Naive thymus-derived CD4-positive, alpha-beta T cell (primary cell): Measurements from ENCODE around the gene OR9G1. TPM values are rescaled to one million over a fixed set of nuclear protein-coding genes. Genes with fewer than 3 reads are reported as not detected.

ENCODE experiments used
- ATAC-seq: fragments of 150-1000 bp; cut with Tn5 transposase; 2 replicates; pipeline ENCODE4 v1.10.0; 2021; ENCODE audit warnings: mild to moderate bottlenecking, moderate library complexity
- CTCF ChIA-PET: fragments of 350-600 bp; sonication (Branson Sonifier 250); formaldehyde crosslinking; loops from one replicate; lab custom pipeline; 2021; ENCODE audit warnings: antibody characterized with exemption; lab: Charles Lee
- POLR2A ChIA-PET: fragments of 350-600 bp; sonication (Branson Sonifier 250); formaldehyde crosslinking; loops from one replicate; lab custom pipeline; 2021; ENCODE audit warnings: antibody characterized with exemption, inconsistent platforms; lab: Charles Lee
- DNase-seq, 9 donors: peaks; one replicate each; pipeline versions ENCODE4 v3.0.0 to v3.0.0-alpha.2; 2020 to 2022; ENCODE audit warnings: mixed read lengths in 1 of 9
- H3K27ac ChIP-seq: one replicate; pipeline ENCODE4 v1.7.0; 2013; ENCODE audit warnings: mild to moderate bottlenecking, low read depth, low read length, moderate library complexity
- H3K27me3 ChIP-seq, 2 donors: one replicate each; pipeline ENCODE4 v1.7.0; 2013; ENCODE audit warnings: low read length in 2 of 2, mild to moderate bottlenecking in 2 of 2, moderate library complexity in 2 of 2; ENCODE audit not compliant: control insufficient read depth in 2 of 2, insufficient read depth in 2 of 2
- H3K36me3 ChIP-seq, 3 experiments: 1 replicate in 2 of 3; 2 replicates in 1 of 3; pipeline ENCODE4 v1.7.0; 2013; ENCODE audit warnings: low read length in 3 of 3, mild to moderate bottlenecking in 3 of 3, moderate library complexity in 1 of 3; ENCODE audit not compliant: insufficient read depth in 3 of 3, control insufficient read depth in 2 of 3
- H3K4me1 ChIP-seq, 2 donors: one replicate each; pipeline ENCODE4 v1.7.0; 2013; ENCODE audit warnings: low read length in 2 of 2, mild to moderate bottlenecking in 2 of 2, moderate library complexity in 1 of 2; ENCODE audit not compliant: control insufficient read depth in 2 of 2, insufficient read depth in 2 of 2
- H3K4me3 ChIP-seq: 2 replicates; pipeline ENCODE4 v1.7.0; 2013; ENCODE audit warnings: mild to moderate bottlenecking, low read length
- H3K9me3 ChIP-seq, 3 experiments: 1 replicate in 2 of 3; 2 replicates in 1 of 3; pipeline ENCODE4 v1.7.0; 2013; ENCODE audit warnings: low read length in 3 of 3; ENCODE audit not compliant: control insufficient read depth in 2 of 3
- H3K27ac Mint-ChIP-seq, 9 donors: one replicate each; pipeline ENCODE4 v1.8.0; 2020 to 2022; ENCODE audit warnings: mixed read lengths in 9 of 9, mild to moderate bottlenecking in 8 of 9, moderate library complexity in 5 of 9, inconsistent platforms in 2 of 9
- H3K27me3 Mint-ChIP-seq, 5 donors: one replicate each; pipeline ENCODE4 v1.8.0; 2021 to 2022; ENCODE audit warnings: mixed read lengths in 5 of 5, mild to moderate bottlenecking in 1 of 5
- H3K36me3 Mint-ChIP-seq, 5 donors: one replicate each; pipeline ENCODE4 v1.8.0; 2020 to 2022; ENCODE audit warnings: mixed read lengths in 5 of 5, mild to moderate bottlenecking in 3 of 5, inconsistent platforms in 1 of 5
- H3K4me1 Mint-ChIP-seq, 7 donors: one replicate each; pipeline ENCODE4 v1.8.0; 2020 to 2022; ENCODE audit warnings: mixed read lengths in 7 of 7, mild to moderate bottlenecking in 3 of 7, inconsistent platforms in 1 of 7
- H3K4me3 Mint-ChIP-seq, 10 donors: one replicate each; pipeline ENCODE4 v1.8.0; 2020 to 2022; ENCODE audit warnings: mild to moderate bottlenecking in 10 of 10, mixed read lengths in 10 of 10, moderate library complexity in 6 of 10, inconsistent platforms in 2 of 10
- H3K9me3 Mint-ChIP-seq, 11 donors: one replicate each; pipeline ENCODE4 v1.8.0; 2020 to 2022; ENCODE audit warnings: mixed read lengths in 11 of 11, mild to moderate bottlenecking in 4 of 11, inconsistent platforms in 1 of 11, moderate library complexity in 1 of 11
- intact Hi-C, 2 donors: fragments of 100-400 bp; cut with micrococcal nuclease; formaldehyde crosslinking; loops; one replicate each; pipeline ENCODE4 v1.15.1; 2023
- polyA plus RNA-seq, 2 donors: library from polyadenylated mRNA; unstranded; fragments of 300-500 nt; fragmentation: Illumina TruSeq; gene quantifications; one replicate each; pipeline ENCODE4 v1.2.3, GENCODE V29; 2021
- total RNA-seq, 6 experiments: library from RNA in 5 of 6; stranded (reverse) in 5 of 6; gene quantifications; 1 replicate in 5 of 6; 2 replicates in 1 of 6; pipeline ENCODE4 v1.2.3 and lab custom pipeline; 2021 to 2026

OR9G1 gene
- total and polyA plus RNA-seq, 7 experiments from 2014 or later, result not detected

GRCh38 chr11:56720513-56720912 is 21.6 kb downstream of the OR9G1 start:
- ChIA-PET CTCF (interaction anchor here (0.6 kb wide), 1 partner anchor 1371 kb away, joined by 4 read pairs; no protein-coding TSS in a partner anchor), POLR2A (no interaction called here)
- H3K36me3 ChIP-seq, result no peaks in the 10 kb centered on the region
- no peak overlapping the region for H3K4me3 ChIP-seq
- ATAC-seq (no peak), DNase-seq (no peak)
- Mint-ChIP-seq H3K27me3 (no peaks in the 10 kb centered on the region), H3K36me3 (no peaks in the 10 kb centered on the region), H3K4me3 (no peak overlapping the region), H3K4me1 (no peaks in the 10 kb centered on the region), H3K27ac (no peak overlapping the region), H3K9me3 (peaks cover 0 to 15% (median 8%) of the 10 kb centered on the region in 11 donors)
- H3K4me1 ChIP-seq, result no peaks in the 10 kb centered on the region
- no peaks in the 10 kb centered on the region for H3K27me3 ChIP-seq
- no peaks in the 10 kb centered on the region for H3K9me3 ChIP-seq
- H3K27ac ChIP-seq, result no peak overlapping the region
- intact Hi-C loops, result no loop called here

DNA sequence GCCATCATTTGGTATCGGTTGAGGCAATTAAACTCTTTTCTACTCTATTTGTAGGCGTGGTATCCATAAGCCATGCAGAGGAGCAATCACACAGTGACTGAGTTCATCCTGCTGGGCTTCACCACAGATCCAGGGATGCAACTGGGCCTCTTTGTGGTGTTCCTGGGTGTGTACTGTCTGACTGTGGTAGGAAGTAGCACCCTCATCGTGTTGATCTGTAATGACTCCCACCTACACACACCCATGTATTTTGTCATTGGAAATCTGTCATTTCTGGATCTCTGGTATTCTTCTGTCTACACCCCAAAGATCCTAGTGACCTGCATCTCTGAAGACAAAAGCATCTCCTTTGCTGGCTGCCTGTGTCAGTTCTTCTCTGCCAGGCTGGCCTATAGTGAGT is 41.2 kb downstream of the OR9G1 start:
- intact Hi-C loops, result loop anchor here in 1 of 2 donors (10.0 kb wide), 1 partner anchor 115 kb away; no protein-coding TSS in a partner anchor
- no peak for DNase-seq

DNA sequence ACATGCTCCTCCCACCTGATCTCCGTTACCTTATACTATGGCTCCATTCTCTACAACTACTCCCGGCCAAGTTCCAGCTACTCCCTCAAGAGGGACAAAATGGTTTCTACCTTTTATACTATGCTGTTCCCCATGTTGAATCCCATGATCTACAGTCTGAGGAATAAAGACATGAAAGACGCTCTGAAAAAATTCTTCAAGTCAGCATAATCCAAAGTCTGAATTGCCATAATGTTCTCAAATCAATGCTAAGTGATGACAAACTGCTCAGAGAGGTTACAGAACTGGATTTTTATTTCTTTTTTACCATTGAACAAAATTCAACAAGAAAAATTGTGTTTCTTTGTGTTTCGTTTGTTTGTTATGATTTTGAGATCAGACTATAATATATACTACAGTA is 42.0 kb downstream of the OR9G1 start:
- Histone ChIP-seq H3K27me3 (no peaks in the 10 kb centered on the region), H3K36me3 (no peaks in the 10 kb centered on the region), H3K4me3 (no peak overlapping the region), H3K9me3 (no peaks in the 10 kb centered on the region), H3K27ac (no peak overlapping the region), H3K4me1 (no peaks in the 10 kb centered on the region)
- intact Hi-C loops, result loop anchor here in 1 of 2 donors (10.0 kb wide), 1 partner anchor 116 kb away; no protein-coding TSS in a partner anchor
- Mint-ChIP-seq H3K27me3 (peaks cover 0 to 5% (median 0%) of the 10 kb centered on the region in 5 donors), H3K4me1 (no peaks in the 10 kb centered on the region), H3K4me3 (no peak overlapping the region), H3K36me3 (no peaks in the 10 kb centered on the region), H3K27ac (no peak overlapping the region), H3K9me3 (peaks cover 0 to 12% (median 6%) of the 10 kb centered on the region in 11 donors)
- no peak for ATAC-seq
- no peak for DNase-seq
- ChIA-PET POLR2A (no interaction called here), CTCF (no interaction called here)

More for the DNA sequence above, 41.2 kb downstream of the OR9G1 start:
- CTCF ChIA-PET, result no interaction called here
- no peaks in the 10 kb centered on the region for H3K36me3 Mint-ChIP-seq
- no peaks in the 10 kb centered on the region for H3K27me3 ChIP-seq
- H3K27ac ChIP-seq, result no peak overlapping the region
- no peaks in the 10 kb centered on the region for H3K4me1 ChIP-seq
- H3K4me3 ChIP-seq, result no peak overlapping the region
- H3K9me3 Mint-ChIP-seq, result peaks cover 0 to 17% (median 8%) of the 10 kb centered on the region in 11 donors
- no peak overlapping the region for H3K27ac Mint-ChIP-seq
- H3K27me3 Mint-ChIP-seq, result peaks cover 0 to 5% (median 0%) of the 10 kb centered on the region in 5 donors
- H3K4me1 Mint-ChIP-seq, result no peaks in the 10 kb centered on the region
- ATAC-seq, result no peak
- POLR2A ChIA-PET, result no interaction called here
- H3K36me3 ChIP-seq, result no peaks in the 10 kb centered on the region
- H3K4me3 Mint-ChIP-seq, result no peak overlapping the region
- H3K9me3 ChIP-seq, result no peaks in the 10 kb centered on the region

DNA sequence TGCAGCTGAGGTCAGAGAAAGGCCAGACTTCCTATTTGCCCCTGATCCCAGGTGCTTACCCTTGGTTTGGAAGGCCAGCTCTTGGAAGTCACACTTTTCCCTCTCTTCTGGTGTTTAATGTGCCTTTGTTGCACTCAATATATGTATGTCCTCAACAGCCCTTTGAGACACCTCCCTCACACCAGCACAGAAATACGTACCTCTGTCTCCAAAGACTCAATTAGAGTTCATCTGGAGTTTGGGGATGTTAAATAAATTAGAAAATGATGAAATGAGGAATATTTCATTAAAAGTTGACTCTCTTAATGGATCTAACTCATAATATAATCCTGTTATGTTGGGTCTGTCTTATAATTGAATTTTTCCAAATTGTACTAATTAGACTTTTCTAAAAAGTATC is 49.7 kb downstream of the OR9G1 start, which contains the start of gene OR9G4:
Gene OR9G4 (minus strand): TSS at position 101 of the 400 bp plus-strand sequence. CDS start 4,931 bp downstream, outside the sequence.
- H3K4me3 Mint-ChIP-seq, result no peak within 1 kb of the TSS
- ChIA-PET CTCF (no interaction called here), POLR2A (no interaction called here)
- H3K4me3 ChIP-seq, result no peak within 1 kb of the TSS
- H3K4me1 ChIP-seq, result no peaks in the 10 kb centered on the region
- no peak for DNase-seq
- no peaks in the 10 kb centered on the region for H3K36me3 ChIP-seq
- H3K27ac Mint-ChIP-seq, result no peak within 1 kb of the TSS
- no peaks in the 10 kb centered on the region for H3K27me3 ChIP-seq
- H3K36me3 Mint-ChIP-seq, result no peaks in the 10 kb centered on the region
- ATAC-seq, result no peak
- no peaks in the 10 kb centered on the region for H3K27me3 Mint-ChIP-seq
- no peak within 1 kb of the TSS for H3K27ac ChIP-seq
- H3K9me3 ChIP-seq, result no peaks in the 10 kb centered on the region
- H3K4me1 Mint-ChIP-seq, result no peaks in the 10 kb centered on the region
- intact Hi-C loops, result loop anchor here in 1 of 2 donors (10.0 kb wide), 1 partner anchor 124 kb away; no protein-coding TSS in a partner anchor
- peaks cover 0 to 16% (median 8%) of the 10 kb centered on the region in 11 donors for H3K9me3 Mint-ChIP-seq

DNA sequence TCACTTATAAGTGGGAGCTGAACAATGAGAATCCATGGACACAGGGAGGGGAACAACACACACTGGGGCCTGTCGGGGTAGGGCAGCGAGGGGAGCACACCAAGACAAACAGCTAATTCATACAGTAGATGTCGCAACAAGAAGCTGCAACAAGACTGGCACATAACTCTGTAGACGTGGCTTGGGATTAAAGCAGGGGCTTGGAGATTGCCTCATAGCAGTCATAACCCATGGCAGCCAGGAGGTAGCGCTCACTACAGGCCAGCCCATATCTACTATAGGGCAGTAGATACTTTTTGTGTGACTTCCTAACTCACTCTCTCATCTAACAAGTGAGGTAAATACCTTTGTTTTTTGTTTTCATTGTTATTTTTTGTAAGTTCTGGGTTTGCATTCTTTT is 51.3 kb downstream of the OR9G1 start:
- Histone ChIP-seq H3K27ac (no peak overlapping the region), H3K36me3 (no peaks in the 10 kb centered on the region), H3K4me1 (no peaks in the 10 kb centered on the region), H3K9me3 (no peaks in the 10 kb centered on the region), H3K27me3 (no peaks in the 10 kb centered on the region), H3K4me3 (no peak overlapping the region)
- Mint-ChIP-seq H3K36me3 (no peaks in the 10 kb centered on the region), H3K27ac (no peak overlapping the region), H3K27me3 (no peaks in the 10 kb centered on the region), H3K4me1 (no peaks in the 10 kb centered on the region), H3K9me3 (peaks cover 0 to 16% (median 8%) of the 10 kb centered on the region in 11 donors), H3K4me3 (no peak overlapping the region)
- ATAC-seq, result no peak
- intact Hi-C loops, result no loop called here
- POLR2A ChIA-PET, result no interaction called here
- CTCF ChIA-PET, result no interaction called here
- DNase-seq, result no peak

GRCh38 chr11:56751480-56751879 is 52.6 kb downstream of the OR9G1 start:
- no peaks in the 10 kb centered on the region for H3K4me1 ChIP-seq
- ATAC-seq (no peak), DNase-seq (no peak)
- no peaks in the 10 kb centered on the region for H3K9me3 ChIP-seq
- POLR2A ChIA-PET, result no interaction called here
- Mint-ChIP-seq H3K27me3 (no peaks in the 10 kb centered on the region), H3K4me3 (no peak overlapping the region), H3K4me1 (no peaks in the 10 kb centered on the region), H3K9me3 (peaks cover 0 to 16% (median 8%) of the 10 kb centered on the region in 11 donors), H3K27ac (no peak overlapping the region), H3K36me3 (no peaks in the 10 kb centered on the region)
- intact Hi-C loops, result no loop called here
- H3K27me3 ChIP-seq, result no peaks in the 10 kb centered on the region
- no peak overlapping the region for H3K4me3 ChIP-seq
- no peaks in the 10 kb centered on the region for H3K36me3 ChIP-seq
- no peak overlapping the region for H3K27ac ChIP-seq
- CTCF ChIA-PET, result no interaction called here
